HG02885 (cell line): Measurements from ENCODE around the gene TLE1.
"Not testable (repeated sequence)": the region's sequence is repeated elsewhere in the genome, so short reads cannot be mapped to it uniquely, and the experiment has no call there.

Experiments used
- ATAC-seq: cut with Tn5 transposase; IDR thresholded peaks from one replicate; pipeline ENCODE4 v1.9.1; 2021; ENCODE audit warnings: mild to moderate bottlenecking; ENCODE audit not compliant: unreplicated experiment, poor library complexity

TLE1 gene

DNA sequence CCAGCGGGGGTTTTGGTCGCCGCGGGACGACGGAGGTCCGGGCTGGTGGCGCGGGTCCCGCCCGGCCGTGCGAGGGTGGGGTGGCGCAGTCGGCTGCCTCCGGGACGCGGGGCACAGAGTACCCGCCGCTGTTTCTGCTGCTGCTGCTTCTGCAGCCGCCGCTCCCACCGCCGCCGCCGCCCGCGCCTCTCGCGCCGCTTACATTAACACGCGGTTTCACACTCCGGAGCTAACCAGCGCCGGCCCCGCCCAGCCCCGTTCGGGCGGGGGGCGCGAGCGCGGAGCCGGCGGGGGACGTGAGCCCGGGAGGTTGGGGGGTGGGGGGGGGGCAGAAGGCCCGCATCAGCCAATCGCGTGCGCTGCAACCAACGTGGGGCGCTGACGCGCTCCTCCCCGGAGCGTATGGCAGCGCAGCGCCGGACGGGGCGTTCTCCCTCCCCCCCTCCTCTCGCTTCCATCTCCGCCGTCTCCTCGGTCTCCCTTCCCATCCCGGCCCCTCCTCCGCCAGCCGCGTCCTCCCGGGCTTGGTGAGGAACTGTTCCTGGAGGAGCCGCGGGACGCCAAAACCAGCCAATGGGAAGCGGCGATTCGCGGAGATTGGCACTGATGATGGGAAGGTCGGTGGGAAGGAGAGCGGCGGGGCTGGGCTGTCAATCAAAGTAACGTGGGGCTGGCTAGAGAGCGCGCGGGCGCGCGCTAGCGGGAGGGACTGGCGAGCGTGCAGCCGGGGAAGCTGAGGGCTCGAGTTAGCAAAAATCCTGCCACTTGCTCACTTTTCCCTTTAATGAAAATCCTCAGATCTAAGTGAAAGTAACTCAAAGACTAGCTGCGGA, at the start of gene TLE1:
Gene TLE1, minus strand, starts transcription at position 205 of the 833 bp plus-strand sequence. CDS start 1,307 bp downstream, outside the sequence.
- peak; percentile 72 for ATAC-seq

DNA sequence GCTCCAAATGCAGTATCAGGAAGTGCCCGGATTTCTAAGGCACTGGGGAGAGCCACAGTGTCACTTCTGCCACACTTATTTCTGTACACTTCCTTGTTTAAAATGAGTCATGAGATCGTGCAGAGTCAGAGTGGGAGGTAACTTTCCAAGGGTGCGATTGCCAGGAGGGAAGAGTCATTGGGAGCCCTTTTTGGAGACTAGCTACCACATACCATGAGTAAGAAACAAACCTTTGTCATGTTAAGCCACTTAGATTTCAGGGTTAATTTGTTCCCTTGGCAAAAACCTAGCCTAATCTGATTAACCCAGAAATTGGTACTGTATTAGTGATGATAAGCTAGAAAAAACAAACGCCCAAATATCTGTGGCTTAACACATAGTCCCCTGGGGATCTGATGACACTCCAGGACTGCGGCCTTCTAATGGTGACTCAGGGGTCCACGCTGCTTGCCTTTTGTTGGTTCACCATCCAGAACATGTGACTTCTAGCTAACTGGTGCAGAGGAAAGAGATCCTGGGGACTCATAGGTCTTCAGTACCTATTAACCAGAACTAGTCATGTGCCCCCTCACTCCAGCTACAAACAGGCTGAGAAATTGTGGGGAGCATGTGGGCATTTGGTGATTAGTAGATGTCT, 48.6 kb upstream of the TLE1 start:
- ATAC-seq: peak; percentile 42

GRCh38 chr9:81730498-81730897, 41.2 kb upstream of the TLE1 start:
- ATAC-seq: not testable (repeated sequence)

DNA sequence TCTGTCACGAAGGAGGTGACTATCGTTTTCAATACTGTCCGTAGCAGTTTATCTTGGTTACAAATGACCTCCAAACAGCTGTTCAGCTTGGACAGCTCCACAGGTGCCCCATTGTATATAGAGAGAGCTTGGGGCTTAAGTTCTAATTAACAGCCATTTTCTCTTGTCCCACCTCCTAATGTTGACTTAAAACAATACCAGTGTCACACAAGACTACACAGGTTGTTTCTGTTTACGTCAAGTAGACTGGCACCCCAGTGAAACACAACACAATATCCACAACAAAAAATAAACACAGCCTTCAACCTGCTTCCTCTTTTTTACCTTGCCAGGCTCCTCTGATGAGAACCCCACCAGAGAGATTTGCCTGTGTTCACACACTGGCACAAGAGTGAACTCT, 39.8 kb upstream of the TLE1 start:
- peak; percentile 67 for ATAC-seq

GRCh38 chr9:81724242-81724889, 35.0 kb upstream of the TLE1 start:
- no peak for ATAC-seq

GRCh38 chr9:81722277-81722676, 32.9 kb upstream of the TLE1 start:
- no peak for ATAC-seq

GRCh38 chr9:81720450-81721086, 31.2 kb upstream of the TLE1 start:
- ATAC-seq: no peak

DNA sequence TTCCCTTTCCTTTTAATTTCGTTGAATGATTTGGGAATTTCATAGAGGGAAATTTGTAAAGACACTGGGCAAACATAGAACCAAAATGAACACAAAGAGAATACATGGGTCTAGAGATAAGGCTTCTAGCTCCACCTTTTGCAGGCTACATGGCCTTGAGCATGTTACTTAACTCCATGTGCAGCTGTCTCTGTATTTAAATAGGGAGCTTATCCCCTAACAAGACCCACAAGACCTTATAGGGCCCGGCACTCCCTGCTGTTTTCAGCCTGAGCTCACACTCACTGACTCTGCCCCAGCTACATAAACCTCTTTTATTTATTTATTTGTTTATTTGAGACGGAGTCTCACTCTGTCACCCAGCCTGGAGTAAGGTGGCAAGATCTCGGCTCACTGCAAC, 30.6 kb upstream of the TLE1 start:
- ATAC-seq: no peak

- no peak for ATAC-seq
Observed at GRCh38 chr9:81718244-81718643, 28.9 kb upstream of the TLE1 start.

GRCh38 chr9:81717747-81718077, 28.4 kb upstream of the TLE1 start:
- no peak for ATAC-seq

- ATAC-seq: no peak
Observed at GRCh38 chr9:81717061-81717746, 27.9 kb upstream of the TLE1 start.

GRCh38 chr9:81716409-81716808, 27.1 kb upstream of the TLE1 start:
- ATAC-seq: no peak

DNA sequence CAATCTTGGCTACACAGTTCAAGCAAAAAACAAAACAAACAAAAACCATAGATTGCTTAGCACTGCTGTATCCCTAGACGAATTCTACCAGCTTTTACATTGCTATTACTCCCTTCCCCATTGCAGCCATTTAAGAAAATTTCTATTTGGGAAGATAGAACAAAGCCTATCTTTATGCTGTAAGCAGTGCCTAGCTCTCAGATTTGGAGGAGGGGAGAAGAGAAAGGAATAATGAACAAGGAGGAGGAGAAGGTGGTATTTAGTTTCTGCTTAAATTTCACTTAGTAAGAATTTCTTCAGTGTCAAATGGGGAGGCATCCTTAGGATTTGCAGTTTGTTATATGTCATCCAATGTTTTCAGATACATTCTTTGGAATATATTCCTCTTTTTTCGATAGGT, 16.2 kb upstream of the TLE1 start:
- no peak for ATAC-seq

DNA sequence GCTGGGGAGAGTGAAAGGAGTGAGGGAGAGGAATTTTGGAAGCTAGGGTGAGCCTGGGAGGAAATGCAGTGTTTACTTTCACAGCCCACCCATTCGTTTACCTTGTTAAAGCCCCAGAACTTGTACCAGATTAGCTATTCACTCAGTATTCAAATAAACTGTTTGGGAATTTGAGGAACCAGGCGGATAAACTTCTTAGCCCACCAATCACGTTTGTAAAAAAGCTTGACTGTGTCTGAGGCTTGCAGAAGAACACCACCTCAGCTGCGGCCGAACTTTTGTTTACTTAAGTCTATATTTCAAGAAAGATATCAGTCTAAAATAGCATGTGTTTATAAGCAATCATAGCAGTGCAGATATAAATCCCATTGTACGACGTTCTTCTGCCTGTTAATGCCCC, 5.2 kb upstream of the TLE1 start:
- ATAC-seq: no peak

GRCh38 chr9:81693671-81694378, 4.5 kb upstream of the TLE1 start:
- ATAC-seq: no peak

DNA sequence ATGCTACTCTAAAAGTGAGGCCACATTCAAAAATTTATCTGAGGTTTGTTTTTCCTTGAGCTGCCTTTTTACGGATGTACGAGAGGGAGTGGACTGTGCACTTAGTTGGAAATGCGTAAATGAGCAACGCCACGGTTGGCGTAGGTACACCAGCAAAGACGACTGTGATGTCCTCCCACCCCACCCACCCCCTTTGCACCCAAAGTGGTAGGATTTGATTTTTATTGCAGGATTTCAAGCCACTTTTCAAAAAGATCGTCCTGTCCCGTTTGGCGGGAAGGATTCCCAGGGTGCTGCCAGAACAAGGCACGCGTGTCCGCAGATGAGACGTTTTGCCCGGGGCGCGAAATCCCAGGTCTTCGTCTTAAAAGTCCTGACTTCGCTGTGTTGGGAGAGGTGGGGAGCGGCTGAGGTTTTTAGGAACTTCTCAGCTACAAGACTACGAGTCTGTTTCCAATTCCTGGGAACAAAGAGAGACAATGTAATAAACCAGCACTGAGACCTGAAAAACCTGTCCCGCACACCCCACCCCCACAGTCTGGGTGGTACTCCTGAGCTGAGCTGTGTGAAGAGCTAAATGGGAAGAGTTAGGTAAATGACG, 1.0 kb upstream of the TLE1 start:
- ATAC-seq: no peak

- peak; percentile 23 for ATAC-seq
Observed at GRCh38 chr9:81689093-81689342, 329 bp downstream of the TLE1 start.

DNA sequence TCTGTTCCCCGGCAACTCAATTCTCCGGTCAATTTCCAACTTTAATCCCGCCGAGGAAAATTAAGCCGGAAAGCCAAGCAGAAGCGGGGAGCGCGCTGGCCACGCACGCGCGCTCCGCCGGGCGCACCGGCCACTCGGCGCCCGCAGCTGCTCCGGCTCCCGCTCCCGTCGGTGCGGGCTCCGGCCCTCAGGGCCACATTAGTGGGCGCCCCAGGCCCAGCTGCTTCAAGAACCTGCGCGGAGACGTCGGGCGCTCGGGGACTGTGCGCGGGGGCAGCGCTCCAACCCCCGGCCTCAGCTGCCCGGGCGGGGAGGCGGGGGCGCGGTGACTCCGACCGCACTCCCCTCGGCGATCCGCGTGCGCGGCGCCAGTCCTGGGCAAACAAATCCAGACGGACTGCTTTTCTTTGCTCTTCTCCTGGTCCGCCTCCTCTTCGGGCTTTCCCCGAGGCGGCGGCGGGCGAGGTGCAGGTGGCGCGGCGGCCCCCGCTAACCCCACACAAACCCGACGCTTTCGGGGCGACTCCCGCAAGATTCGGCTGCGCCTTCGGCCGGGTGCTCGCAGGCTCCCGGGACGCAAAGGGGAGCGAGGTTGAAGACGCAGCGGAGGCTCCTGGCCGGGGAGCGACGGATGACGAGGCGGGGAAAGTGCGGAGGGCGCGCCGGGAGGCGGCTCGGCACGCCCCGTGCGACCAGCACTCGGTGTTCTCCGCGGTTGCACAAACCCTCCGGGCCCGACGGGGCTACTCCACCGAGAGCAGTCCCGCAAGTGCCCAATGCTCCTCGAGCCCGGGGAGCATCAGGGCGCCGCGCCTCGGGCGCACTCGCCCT, 870 bp downstream of the TLE1 start:
- peak; percentile 20 for ATAC-seq
